HepG2 (cell line): ENCODE data around the gene DAD1. TPM values are rescaled to one million over a fixed set of nuclear protein-coding genes. Genes with fewer than 3 reads are reported as not detected.
A peak's percentile ranks its signal among the peaks of the same experiment; 100 is the strongest.

ENCODE experiments used
- EEA1 ChIP-seq: sonication (generic); formaldehyde crosslinking; IDR thresholded peaks from 2 replicates; pipeline ENCODE4 v1.5.1; 2020; ENCODE audit warnings: mild to moderate bottlenecking, missing genetic modification reagents, borderline replicate concordance
- HNF4A ChIP-seq: sonication (generic); formaldehyde crosslinking; IDR thresholded peaks from 2 replicates; pipeline ENCODE4 v1.4.0; 2020; ENCODE audit warnings: missing genetic modification reagents
- RFX3 ChIP-seq: IDR thresholded peaks from 2 replicates; pipeline ENCODE4 v1.6.1; 2016; ENCODE audit warnings: missing biosample characterization, missing genetic modification reagents
- ZNF260 ChIP-seq: sonication (generic); formaldehyde crosslinking; IDR thresholded peaks from 2 replicates; pipeline ENCODE4 v1.4.0; 2020; ENCODE audit warnings: missing genetic modification reagents, low read depth, mild to moderate bottlenecking, borderline replicate concordance
- ZNF652 ChIP-seq: IDR thresholded peaks from 2 replicates; pipeline ENCODE4 v1.6.1; 2016; ENCODE audit warnings: low read depth, borderline replicate concordance
- ZNF782 ChIP-seq: sonication (generic); formaldehyde crosslinking; IDR thresholded peaks from 2 replicates; pipeline ENCODE4 v1.4.0; 2020; ENCODE audit warnings: missing genetic modification reagents, mild to moderate bottlenecking, borderline replicate concordance
- polyA plus RNA-seq, 8 experiments: library from polyadenylated mRNA; depleted of rRNA in 3 of 8; stranded (reverse) in 7 of 8; unstranded in 1 of 8; fragments of >200 nt; fragmentation: Illumina TruSeq in 4 of 8; extraction: Trizol in 4 of 8; gene quantifications; 2 replicates each; pipeline versions ENCODE4 v1.2.1 to v1.2.3, GENCODE V29; 2011 to 2016; ENCODE audit warnings: low read depth in 4 of 8, missing spikeins in 1 of 8, mixed read lengths in 1 of 8; ENCODE audit not compliant: insufficient read depth in 1 of 8
- total RNA-seq, 5 experiments: library from RNA; depleted of rRNA; stranded (reverse); fragments of >200 nt; fragmentation: Illumina TruSeq; extraction: Trizol; gene quantifications; 2 replicates each; pipeline ENCODE4 v1.2.3, GENCODE V29; 2016; ENCODE audit warnings: low read depth in 1 of 5
- TF ChIP-seq, protein P1 (sequence below): sonication (generic); formaldehyde crosslinking; IDR thresholded peaks from 2 replicates; pipeline ENCODE4 v1.5.0; 2020; ENCODE audit warnings: mild to moderate bottlenecking, missing genetic modification reagents
- TF ChIP-seq, protein P2 (sequence below): sonication (generic); formaldehyde crosslinking; IDR thresholded peaks from 2 replicates; pipeline ENCODE4 v1.9.0; 2022; ENCODE audit warnings: low read depth, missing genetic modification reagents
- TF ChIP-seq, protein P3 (sequence below): sonication (generic); formaldehyde crosslinking; IDR thresholded peaks from 2 replicates; pipeline ENCODE4 v1.5.0; 2020; ENCODE audit warnings: missing genetic modification reagents
- TF ChIP-seq, protein P4 (sequence below): sonication (generic); formaldehyde crosslinking; IDR thresholded peaks from 2 replicates; pipeline ENCODE4 v1.4.0; 2020; ENCODE audit warnings: missing genetic modification reagents
- TF ChIP-seq, protein P5 (sequence below), 2 experiments: fragments of 450-650 bp in 1 of 2; sonication (generic) in 1 of 2; formaldehyde crosslinking; IDR thresholded peaks; 2 replicates each; pipeline versions ENCODE4 v1.5.0 to v1.8.0; 2020 to 2022; ENCODE audit warnings: mild to moderate bottlenecking in 1 of 2, missing genetic modification reagents in 1 of 2

The DAD1 gene
- total and polyA plus RNA-seq, 2 of the 13 experiments (the other 11 are each of a cell fraction or from before 2014, with no cell fraction given), result 558 to 626 TPM

DNA sequence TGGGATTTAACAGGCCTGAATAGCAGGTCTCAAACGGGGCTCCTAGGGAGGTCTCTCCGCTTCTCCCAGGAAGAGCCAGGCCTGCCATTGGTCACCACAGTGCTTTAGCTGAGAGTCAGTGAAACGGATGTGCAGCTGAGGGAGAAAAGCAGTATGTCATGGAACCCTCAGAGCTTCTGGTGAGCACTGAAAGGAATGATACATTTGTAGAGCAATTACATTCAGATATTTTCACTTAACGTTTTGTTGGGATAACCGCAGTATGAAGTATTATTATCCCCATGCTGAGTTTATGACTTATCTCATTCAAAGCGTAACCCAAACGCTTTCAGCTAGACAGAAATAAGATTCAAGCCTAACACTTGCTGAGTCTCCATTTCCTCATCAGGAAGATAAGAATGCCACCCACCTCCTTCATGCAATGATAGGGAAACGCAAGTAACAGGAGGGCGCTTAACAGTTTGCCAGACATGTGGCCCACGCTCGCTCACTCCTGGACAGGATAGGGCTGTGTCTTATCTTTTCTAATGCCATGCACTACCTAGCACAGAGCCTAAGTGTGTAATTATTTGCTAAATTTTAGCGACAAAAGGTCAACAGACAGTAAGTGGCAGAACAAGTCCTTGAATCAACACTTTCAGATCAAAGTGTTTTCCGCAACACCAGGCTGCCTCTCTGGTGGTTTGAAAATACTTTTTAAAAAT, 28.2 kb downstream of the DAD1 start (continued):
- TF ChIP-seq, protein P1, sequence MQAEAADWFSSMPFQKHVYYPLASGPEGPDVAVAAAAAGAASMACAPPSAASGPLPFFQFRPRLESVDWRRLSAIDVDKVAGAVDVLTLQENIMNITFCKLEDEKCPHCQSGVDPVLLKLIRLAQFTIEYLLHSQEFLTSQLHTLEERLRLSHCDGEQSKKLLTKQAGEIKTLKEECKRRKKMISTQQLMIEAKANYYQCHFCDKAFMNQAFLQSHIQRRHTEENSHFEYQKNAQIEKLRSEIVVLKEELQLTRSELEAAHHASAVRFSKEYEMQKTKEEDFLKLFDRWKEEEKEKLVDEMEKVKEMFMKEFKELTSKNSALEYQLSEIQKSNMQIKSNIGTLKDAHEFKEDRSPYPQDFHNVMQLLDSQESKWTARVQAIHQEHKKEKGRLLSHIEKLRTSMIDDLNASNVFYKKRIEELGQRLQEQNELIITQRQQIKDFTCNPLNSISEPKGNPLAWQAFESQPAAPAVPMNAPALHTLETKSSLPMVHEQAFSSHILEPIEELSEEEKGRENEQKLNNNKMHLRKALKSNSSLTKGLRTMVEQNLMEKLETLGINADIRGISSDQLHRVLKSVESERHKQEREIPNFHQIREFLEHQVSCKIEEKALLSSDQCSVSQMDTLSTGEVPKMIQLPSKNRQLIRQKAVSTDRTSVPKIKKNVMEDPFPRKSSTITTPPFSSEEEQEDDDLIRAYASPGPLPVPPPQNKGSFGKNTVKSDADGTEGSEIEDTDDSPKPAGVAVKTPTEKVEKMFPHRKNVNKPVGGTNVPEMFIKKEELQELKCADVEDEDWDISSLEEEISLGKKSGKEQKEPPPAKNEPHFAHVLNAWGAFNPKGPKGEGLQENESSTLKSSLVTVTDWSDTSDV (CRISPR knock-in tag), result no peak
- peak; percentile 58; the same call in 1 of the 2 replicates for TF ChIP-seq ZNF652
- TF ChIP-seq, protein P2, sequence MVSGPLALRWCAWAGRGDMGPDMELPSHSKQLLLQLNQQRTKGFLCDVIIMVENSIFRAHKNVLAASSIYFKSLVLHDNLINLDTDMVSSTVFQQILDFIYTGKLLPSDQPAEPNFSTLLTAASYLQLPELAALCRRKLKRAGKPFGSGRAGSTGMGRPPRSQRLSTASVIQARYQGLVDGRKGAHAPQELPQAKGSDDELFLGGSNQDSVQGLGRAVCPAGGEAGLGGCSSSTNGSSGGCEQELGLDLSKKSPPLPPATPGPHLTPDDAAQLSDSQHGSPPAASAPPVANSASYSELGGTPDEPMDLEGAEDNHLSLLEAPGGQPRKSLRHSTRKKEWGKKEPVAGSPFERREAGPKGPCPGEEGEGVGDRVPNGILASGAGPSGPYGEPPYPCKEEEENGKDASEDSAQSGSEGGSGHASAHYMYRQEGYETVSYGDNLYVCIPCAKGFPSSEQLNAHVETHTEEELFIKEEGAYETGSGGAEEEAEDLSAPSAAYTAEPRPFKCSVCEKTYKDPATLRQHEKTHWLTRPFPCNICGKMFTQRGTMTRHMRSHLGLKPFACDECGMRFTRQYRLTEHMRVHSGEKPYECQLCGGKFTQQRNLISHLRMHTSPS, result no peak; the same call in none of the 2 replicates
- TF ChIP-seq, protein P3, sequence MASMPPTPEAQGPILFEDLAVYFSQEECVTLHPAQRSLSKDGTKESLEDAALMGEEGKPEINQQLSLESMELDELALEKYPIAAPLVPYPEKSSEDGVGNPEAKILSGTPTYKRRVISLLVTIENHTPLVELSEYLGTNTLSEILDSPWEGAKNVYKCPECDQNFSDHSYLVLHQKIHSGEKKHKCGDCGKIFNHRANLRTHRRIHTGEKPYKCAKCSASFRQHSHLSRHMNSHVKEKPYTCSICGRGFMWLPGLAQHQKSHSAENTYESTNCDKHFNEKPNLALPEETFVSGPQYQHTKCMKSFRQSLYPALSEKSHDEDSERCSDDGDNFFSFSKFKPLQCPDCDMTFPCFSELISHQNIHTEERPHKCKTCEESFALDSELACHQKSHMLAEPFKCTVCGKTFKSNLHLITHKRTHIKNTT (CRISPR knock-in tag), result no peak
- peak; percentile 66 for TF ChIP-seq HNF4A (CRISPR knock-in tag)
- TF ChIP-seq, protein P4, sequence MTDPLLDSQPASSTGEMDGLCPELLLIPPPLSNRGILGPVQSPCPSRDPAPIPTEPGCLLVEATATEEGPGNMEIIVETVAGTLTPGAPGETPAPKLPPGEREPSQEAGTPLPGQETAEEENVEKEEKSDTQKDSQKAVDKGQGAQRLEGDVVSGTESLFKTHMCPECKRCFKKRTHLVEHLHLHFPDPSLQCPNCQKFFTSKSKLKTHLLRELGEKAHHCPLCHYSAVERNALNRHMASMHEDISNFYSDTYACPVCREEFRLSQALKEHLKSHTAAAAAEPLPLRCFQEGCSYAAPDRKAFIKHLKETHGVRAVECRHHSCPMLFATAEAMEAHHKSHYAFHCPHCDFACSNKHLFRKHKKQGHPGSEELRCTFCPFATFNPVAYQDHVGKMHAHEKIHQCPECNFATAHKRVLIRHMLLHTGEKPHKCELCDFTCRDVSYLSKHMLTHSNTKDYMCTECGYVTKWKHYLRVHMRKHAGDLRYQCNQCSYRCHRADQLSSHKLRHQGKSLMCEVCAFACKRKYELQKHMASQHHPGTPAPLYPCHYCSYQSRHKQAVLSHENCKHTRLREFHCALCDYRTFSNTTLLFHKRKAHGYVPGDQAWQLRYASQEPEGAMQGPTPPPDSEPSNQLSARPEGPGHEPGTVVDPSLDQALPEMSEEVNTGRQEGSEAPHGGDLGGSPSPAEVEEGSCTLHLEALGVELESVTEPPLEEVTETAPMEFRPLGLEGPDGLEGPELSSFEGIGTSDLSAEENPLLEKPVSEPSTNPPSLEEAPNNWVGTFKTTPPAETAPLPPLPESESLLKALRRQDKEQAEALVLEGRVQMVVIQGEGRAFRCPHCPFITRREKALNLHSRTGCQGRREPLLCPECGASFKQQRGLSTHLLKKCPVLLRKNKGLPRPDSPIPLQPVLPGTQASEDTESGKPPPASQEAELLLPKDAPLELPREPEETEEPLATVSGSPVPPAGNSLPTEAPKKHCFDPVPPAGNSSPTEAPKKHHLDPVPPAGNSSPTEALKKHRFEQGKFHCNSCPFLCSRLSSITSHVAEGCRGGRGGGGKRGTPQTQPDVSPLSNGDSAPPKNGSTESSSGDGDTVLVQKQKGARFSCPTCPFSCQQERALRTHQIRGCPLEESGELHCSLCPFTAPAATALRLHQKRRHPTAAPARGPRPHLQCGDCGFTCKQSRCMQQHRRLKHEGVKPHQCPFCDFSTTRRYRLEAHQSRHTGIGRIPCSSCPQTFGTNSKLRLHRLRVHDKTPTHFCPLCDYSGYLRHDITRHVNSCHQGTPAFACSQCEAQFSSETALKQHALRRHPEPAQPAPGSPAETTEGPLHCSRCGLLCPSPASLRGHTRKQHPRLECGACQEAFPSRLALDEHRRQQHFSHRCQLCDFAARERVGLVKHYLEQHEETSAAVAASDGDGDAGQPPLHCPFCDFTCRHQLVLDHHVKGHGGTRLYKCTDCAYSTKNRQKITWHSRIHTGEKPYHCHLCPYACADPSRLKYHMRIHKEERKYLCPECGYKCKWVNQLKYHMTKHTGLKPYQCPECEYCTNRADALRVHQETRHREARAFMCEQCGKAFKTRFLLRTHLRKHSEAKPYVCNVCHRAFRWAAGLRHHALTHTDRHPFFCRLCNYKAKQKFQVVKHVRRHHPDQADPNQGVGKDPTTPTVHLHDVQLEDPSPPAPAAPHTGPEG, result no peak
- no peak for TF ChIP-seq EEA1 (CRISPR knock-in tag)
- TF ChIP-seq ZNF260 (CRISPR knock-in tag), result no peak
- no peak for TF ChIP-seq RFX3 (CRISPR knock-in tag)
- TF ChIP-seq, protein P5, sequence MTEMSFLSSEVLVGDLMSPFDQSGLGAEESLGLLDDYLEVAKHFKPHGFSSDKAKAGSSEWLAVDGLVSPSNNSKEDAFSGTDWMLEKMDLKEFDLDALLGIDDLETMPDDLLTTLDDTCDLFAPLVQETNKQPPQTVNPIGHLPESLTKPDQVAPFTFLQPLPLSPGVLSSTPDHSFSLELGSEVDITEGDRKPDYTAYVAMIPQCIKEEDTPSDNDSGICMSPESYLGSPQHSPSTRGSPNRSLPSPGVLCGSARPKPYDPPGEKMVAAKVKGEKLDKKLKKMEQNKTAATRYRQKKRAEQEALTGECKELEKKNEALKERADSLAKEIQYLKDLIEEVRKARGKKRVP (CRISPR knock-in tag; IDR thresholded peaks at IDR 0.05), result no peak
- no peak for TF ChIP-seq ZNF782 (CRISPR knock-in tag)
